Cardiac muscle cell (in vitro differentiated cells and primary cell): ENCODE results near the gene DAD1. TPM values are rescaled to one million over a fixed set of nuclear protein-coding genes. Genes with fewer than 3 reads are reported as not detected.

Experiments used
- DNase-seq, 2 donors: peaks; one replicate each; pipeline versions ENCODE4 v3.0.0 to v3.0.0-alpha.2; 2010 to 2017; ENCODE audit warnings: low read depth in 1 of 2, low spot score in 1 of 2
- H3K27ac ChIP-seq: fragments of 200-600 bp; sonication (generic); 2 replicates; pipeline ENCODE4 v1.5.1; 2016
- H3K27me3 ChIP-seq: fragments of 200-600 bp; sonication (generic); 2 replicates; pipeline ENCODE4 v1.6.0; 2016; ENCODE audit warnings: control low read depth
- H3K36me3 ChIP-seq: fragments of 200-600 bp; sonication (generic); 2 replicates; pipeline ENCODE4 v1.5.1; 2016; ENCODE audit warnings: control low read depth
- H3K4me1 ChIP-seq: fragments of 200-600 bp; sonication (generic); 2 replicates; pipeline ENCODE4 v1.8.1; 2017; ENCODE audit warnings: low read depth, mild to moderate bottlenecking, mixed run types
- H3K4me3 ChIP-seq: fragments of 200-600 bp; sonication (generic); 2 replicates; pipeline ENCODE4 v1.5.1; 2016; ENCODE audit warnings: mild to moderate bottlenecking
- H3K9me3 ChIP-seq: fragments of 200-600 bp; sonication (generic); 2 replicates; pipeline ENCODE4 v1.5.1; 2017; ENCODE audit warnings: low read depth, mild to moderate bottlenecking, control low read depth
- CTCF ChIP-seq: IDR thresholded peaks from 2 replicates; pipeline ENCODE4 v1.5.1; 2012; ENCODE audit warnings: low read depth, mild to moderate bottlenecking, low read length
- polyA plus RNA-seq: library from polyadenylated mRNA; unstranded; fragments of >200 nt; fragmentation: Nextera tagmentation; extraction: Ambion mirVana; gene quantifications from 2 replicates; pipeline ENCODE4 v1.2.1, GENCODE V29; 2016
- total RNA-seq: library from RNA; depleted of rRNA; stranded (reverse); fragments of >200 nt; gene quantifications from 2 replicates; pipeline ENCODE4 v1.2.3, GENCODE V29; 2016

DAD1 gene
- total and polyA plus RNA-seq, 2 experiments from 2014 or later, result 103 to 444 TPM

DNA sequence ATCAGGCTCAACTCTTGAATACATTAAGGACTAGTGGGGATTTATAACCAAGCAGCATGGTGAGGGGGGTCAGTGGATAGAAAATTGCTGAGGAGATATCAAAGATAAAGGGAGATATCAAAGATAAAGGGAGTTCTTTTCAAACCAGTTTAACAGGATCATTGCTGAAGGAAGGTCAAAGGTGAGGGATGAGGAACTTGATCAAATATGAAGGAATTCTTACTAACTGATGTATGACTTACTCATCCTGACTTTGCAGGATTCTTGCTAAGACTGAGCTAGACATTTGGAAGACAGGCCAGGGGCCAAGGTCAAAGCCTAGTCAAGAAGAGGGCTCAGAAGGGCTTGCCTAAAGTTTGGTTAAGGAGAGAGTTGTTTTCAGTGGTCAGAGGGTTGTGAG, 13.8 kb upstream of the DAD1 start:
- Histone ChIP-seq H3K27ac (no peak overlapping the region), H3K9me3 (no peaks in the 10 kb centered on the region), H3K4me1 (peaks cover 8% of the 10 kb centered on the region), H3K4me3 (no peak overlapping the region), H3K27me3 (no peaks in the 10 kb centered on the region), H3K36me3 (peaks cover 52% of the 10 kb centered on the region)
- TF ChIP-seq CTCF, result no peak
- DNase-seq, result no peak

DNA sequence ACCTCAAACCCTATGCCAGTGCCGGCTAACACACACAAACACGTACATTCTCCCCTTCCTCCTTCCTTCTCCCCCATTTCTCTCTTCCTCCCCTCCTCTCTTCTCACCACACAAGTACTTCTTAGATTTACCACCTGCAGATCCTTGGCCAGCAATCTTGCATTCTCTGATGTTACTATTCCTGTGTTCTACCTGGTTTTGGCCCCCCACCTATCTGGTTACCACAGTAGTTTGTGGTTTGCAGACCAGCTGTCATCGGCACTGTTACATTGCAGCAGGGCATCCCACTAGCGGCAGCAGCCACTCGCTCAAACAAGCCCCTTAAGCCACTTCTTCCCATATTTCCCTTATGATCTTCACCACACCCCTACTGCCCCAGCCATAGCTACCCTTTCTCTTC, 13.0 kb upstream of the DAD1 start:
- Histone ChIP-seq H3K4me3 (no peak overlapping the region), H3K27ac (no peak overlapping the region), H3K9me3 (no peaks in the 10 kb centered on the region), H3K36me3 (peaks cover 44% of the 10 kb centered on the region), H3K4me1 (peaks cover 8% of the 10 kb centered on the region), H3K27me3 (no peaks in the 10 kb centered on the region)
- no peak for TF ChIP-seq CTCF
- DNase-seq, result no peak

- no peak for DNase-seq
- H3K9me3 ChIP-seq, result no peaks in the 10 kb centered on the region
- H3K27me3 ChIP-seq, result no peaks in the 10 kb centered on the region
- H3K27ac ChIP-seq, result no peak overlapping the region
- H3K36me3 ChIP-seq, result peaks cover 38% of the 10 kb centered on the region
- peaks cover 8% of the 10 kb centered on the region for H3K4me1 ChIP-seq
- TF ChIP-seq CTCF, result no peak
- no peak overlapping the region for H3K4me3 ChIP-seq
Measured at GRCh38 chr14:22601456-22601855, 12.4 kb upstream of the DAD1 start.

- DNase-seq, result no peak
- H3K36me3 ChIP-seq, result peaks cover 26% of the 10 kb centered on the region
- H3K4me3 ChIP-seq, result no peak overlapping the region
- H3K27ac ChIP-seq, result no peak overlapping the region
- no peaks in the 10 kb centered on the region for H3K9me3 ChIP-seq
- H3K4me1 ChIP-seq, result peaks cover 8% of the 10 kb centered on the region
- no peaks in the 10 kb centered on the region for H3K27me3 ChIP-seq
- TF ChIP-seq CTCF, result no peak
Measured at GRCh38 chr14:22600027-22600426, 11.0 kb upstream of the DAD1 start.

GRCh38 chr14:22599349-22599748, 10.3 kb upstream of the DAD1 start:
- H3K36me3 ChIP-seq, result peaks cover 22% of the 10 kb centered on the region
- no peaks in the 10 kb centered on the region for H3K27me3 ChIP-seq
- peaks cover 8% of the 10 kb centered on the region for H3K4me1 ChIP-seq
- H3K9me3 ChIP-seq, result no peaks in the 10 kb centered on the region
- TF ChIP-seq CTCF, result no peak
- H3K27ac ChIP-seq, result peak overlapping the region; percentile 82
- peak overlapping the region; percentile 58 for H3K4me3 ChIP-seq
- DNase-seq, result no peak

DNA sequence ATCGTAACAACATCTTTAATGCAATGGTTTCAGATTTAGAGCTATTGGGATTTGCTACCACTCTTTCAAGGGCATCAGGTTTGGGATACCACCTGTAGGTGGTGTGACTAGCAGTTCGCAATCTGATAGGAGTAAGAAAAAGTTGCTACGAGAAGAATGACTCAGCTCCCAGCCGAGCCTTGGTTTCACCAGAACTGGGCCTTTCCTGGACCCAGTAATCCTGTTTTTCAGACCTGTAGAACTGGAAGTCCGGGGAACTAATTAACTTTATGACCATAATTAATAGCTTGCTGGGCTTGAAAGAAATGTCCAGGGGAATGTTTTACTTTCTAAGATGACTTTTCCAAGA, 9.8 kb upstream of the DAD1 start:
- peak; percentile 31 for TF ChIP-seq CTCF
- DNase-seq, result peak; percentile 17 to 44
- H3K36me3 ChIP-seq, result peaks cover 20% of the 10 kb centered on the region
- no peaks in the 10 kb centered on the region for H3K27me3 ChIP-seq
- peak overlapping the region; percentile 82 for H3K27ac ChIP-seq
- H3K4me1 ChIP-seq, result peaks cover 8% of the 10 kb centered on the region
- H3K9me3 ChIP-seq, result no peaks in the 10 kb centered on the region
- H3K4me3 ChIP-seq, result peak overlapping the region; percentile 58
